Astrocyte (in vitro differentiated cells and primary cell): ENCODE results near the gene DHCR7.

ENCODE experiments used
- CTCF ChIP-seq: IDR thresholded peaks from 2 replicates; pipeline ENCODE4 v1.5.1; 2011; ENCODE audit warnings: low read depth, mild to moderate bottlenecking, inconsistent platforms, low read length, moderate library complexity; ENCODE audit not compliant: insufficient read depth
- EZH2 ChIP-seq: IDR thresholded peaks from 2 replicates; pipeline ENCODE4 v1.6.1; 2012; ENCODE audit warnings: mild to moderate bottlenecking, low read length, inconsistent platforms; ENCODE audit not compliant: insufficient read depth

- no peak for TF ChIP-seq CTCF
- no peak for TF ChIP-seq EZH2
Observed at GRCh38 chr11:71448257-71449171, at the start of gene DHCR7.
